Measurements from ENCODE around the gene CYB5A. TPM values are rescaled to one million over a fixed set of nuclear protein-coding genes. Genes with fewer than 3 reads are reported as not detected.

Gene CYB5A
- total and polyA plus RNA-seq, 2 of the 8 experiments (the other 6 are each of a cell fraction or from before 2014, with no cell fraction given) = 154 to 195 TPM

GRCh38 chr18:74268175-74268574 is 23.6 kb downstream of the CYB5A start:
- no peak for FAIRE-seq
- H3K79me2 ChIP-seq (ENCODE audit: control insufficient read depth in 1 of 2, insufficient read depth in 2 of 2, low read length in 2 of 2) = peaks cover 0 to 65% of the 10 kb centered on the region in 2 experiments; a peak in 2 of 4 replicates
- CTCF ChIA-PET (ENCODE audit: partially characterized antibody) = interaction anchor here (1.1 kb wide), 1 partner anchor 230 kb away, joined by 3 read pairs; no protein-coding TSS in a partner anchor
- TF ChIP-seq KDM5A (IDR thresholded peaks at IDR 0.05; ENCODE audit: low read length) = no peak
- TF ChIP-seq JUN (IDR thresholded peaks at IDR 0.05; ENCODE audit: low read depth, low read length) = no peak
- no peak for TF ChIP-seq TBP (IDR thresholded peaks at IDR 0.05; ENCODE audit: low read depth, low read length)
- no peak for TF ChIP-seq MAX (IDR thresholded peaks at IDR 0.05)
- no peak for TF ChIP-seq CHD1 (IDR thresholded peaks at IDR 0.05; ENCODE audit: low read depth, low read length)
- no peak for TF ChIP-seq NRF1 (IDR thresholded peaks at IDR 0.05; ENCODE audit: low read depth, low read length)

More at GRCh38 chr18:74268175-74268574, 23.6 kb downstream of the CYB5A start:
- Histone ChIP-seq H3K36me3 (ENCODE audit: control insufficient read depth in 2 of 4, insufficient read depth in 4 of 4, low read length in 3 of 4) (peaks cover 0 to 3% (median 0%) of the 10 kb centered on the region in 4 experiments; a peak in 1 of 8 replicates), H3K79me1 (ENCODE audit: low read depth, low read length) (peaks cover 9% of the 10 kb centered on the region), H2AK5ac (ENCODE audit: low read depth, low read length) (no peak overlapping the region), H2BK5ac (ENCODE audit: low read depth, low read length) (no peak overlapping the region), H4K20me1 (replicated peaks in 1 of 2; ENCODE audit: control insufficient read depth in 1 of 2, insufficient read depth in 2 of 2, low read length in 2 of 2) (peaks cover 3 to 9% of the 10 kb centered on the region in 2 experiments), H3K23me2 (ENCODE audit: low read depth, low read length) (no peaks in the 10 kb centered on the region), H3K27ac (ENCODE audit: low read depth, low read length) (no peak overlapping the region), H2AFZ (ENCODE audit: low read length) (no peak overlapping the region), H3K4ac (replicated peaks; ENCODE audit: insufficient read length, low read depth, low read length) (no peak overlapping the region), H3K18ac (ENCODE audit: extremely low read depth, low read length) (no peak overlapping the region), H4K8ac (ENCODE audit: extremely low read depth, insufficient read depth, low read length) (no peak overlapping the region), H3K4me1 (replicated peaks in 1 of 4; ENCODE audit: control insufficient read depth in 3 of 4, insufficient read depth in 4 of 4, low read length in 3 of 4) (peaks cover 0 to 8% (median 0%) of the 10 kb centered on the region in 4 experiments; a peak in 2 of 7 replicates), H3K4me3 (ENCODE audit: extremely low read depth in 1 of 4, insufficient read depth in 2 of 4, low read depth in 3 of 4, low read length in 4 of 4) (no peak overlapping the region), H3K23ac (ENCODE audit: insufficient read length) (no peak overlapping the region), H2BK20ac (ENCODE audit: low read length) (no peak overlapping the region), H2BK15ac (ENCODE audit: low read length) (no peak overlapping the region), H4K5ac (ENCODE audit: insufficient read length, low read depth, low read length) (no peak overlapping the region), H4K91ac (replicated peaks; ENCODE audit: insufficient read length, low read length) (no peak overlapping the region), H3K14ac (ENCODE audit: insufficient read length) (no peak overlapping the region), H3K4me2 (ENCODE audit: insufficient read depth in 1 of 2, low read depth in 2 of 2, low read length in 2 of 2) (no peak overlapping the region), H2BK120ac (replicated peaks; ENCODE audit: low read depth, low read length) (no peak overlapping the region), H3K27me3 (replicated peaks in 1 of 4; ENCODE audit: control insufficient read depth in 3 of 4, extremely low read depth in 1 of 4, insufficient read depth in 3 of 4, low read length in 3 of 4) (no peaks in the 10 kb centered on the region), H3K9ac (replicated peaks in 1 of 4; ENCODE audit: extremely low read depth in 1 of 4, low read depth in 3 of 4, low read length in 3 of 4) (no peak overlapping the region), H3K56ac (replicated peaks; ENCODE audit: insufficient read length, low read depth, low read length) (no peak overlapping the region), H2BK12ac (ENCODE audit: low read depth, low read length) (no peak overlapping the region), H3K9me3 (ENCODE audit: insufficient read depth in 2 of 2, low read depth in 1 of 2, low read length in 1 of 2) (no peaks in the 10 kb centered on the region)
- 91% methylated on average over 7 of the region's 7 CpGs; no CpG with 5 or more reads in 1 of the 2 experiments for WGBS, 2 experiments (ENCODE audit: extremely low coverage in 1 of 2, insufficient coverage in 1 of 2, insufficient read length in 1 of 2, insufficient replicate concordance in 2 of 2, low coverage in 1 of 2, low lambda C conversion rate in 2 of 2, missing lambda C conversion rate in 1 of 2)
- POLR2A ChIA-PET (ENCODE audit: partially characterized antibody) = interaction anchor here (1.8 kb wide), 1 partner anchor 12 kb away, joined by 6 read pairs; no protein-coding TSS in a partner anchor
- DNase-seq (ENCODE audit: low read depth in 1 of 2, low spot score in 2 of 2) = no peak

Measured in H1 (cell line).